HG03439 (cell line): ENCODE measurements around the gene PRELP.

Experiments
- ATAC-seq: cut with Tn5 transposase; IDR thresholded peaks from one replicate; pipeline ENCODE4 v1.9.1; 2021; ENCODE audit warnings: mild to moderate bottlenecking, moderate library complexity; ENCODE audit not compliant: unreplicated experiment

Gene PRELP

GRCh38 chr1:203477748-203478147 is 2.1 kb downstream of the PRELP start:
- no peak for ATAC-seq

DNA sequence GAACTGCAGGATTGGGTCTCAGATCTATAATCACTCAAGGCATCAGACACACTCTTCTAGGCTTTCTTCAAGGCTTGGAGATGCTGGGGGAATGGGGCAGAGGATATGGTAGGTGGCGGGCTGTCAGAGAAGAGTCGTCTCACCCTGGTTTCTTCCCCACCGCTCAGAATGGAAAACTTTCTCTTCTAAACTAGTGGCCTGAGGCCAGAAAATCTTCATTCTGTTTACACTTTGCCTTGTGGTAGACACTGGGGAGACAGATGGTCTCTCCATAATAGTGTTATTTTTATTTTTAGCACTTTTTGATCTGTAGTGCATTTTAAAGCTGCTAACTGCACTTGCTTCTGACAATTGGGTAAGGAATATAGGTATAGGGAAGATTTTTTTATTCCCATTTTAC is 2.6 kb downstream of the PRELP start:
- no peak for ATAC-seq

GRCh38 chr1:203478986-203479385 is 3.4 kb downstream of the PRELP start:
- no peak for ATAC-seq

GRCh38 chr1:203479646-203480045 is 4.0 kb downstream of the PRELP start:
- ATAC-seq, result no peak

GRCh38 chr1:203480084-203480483 is 4.5 kb downstream of the PRELP start:
- no peak for ATAC-seq

DNA sequence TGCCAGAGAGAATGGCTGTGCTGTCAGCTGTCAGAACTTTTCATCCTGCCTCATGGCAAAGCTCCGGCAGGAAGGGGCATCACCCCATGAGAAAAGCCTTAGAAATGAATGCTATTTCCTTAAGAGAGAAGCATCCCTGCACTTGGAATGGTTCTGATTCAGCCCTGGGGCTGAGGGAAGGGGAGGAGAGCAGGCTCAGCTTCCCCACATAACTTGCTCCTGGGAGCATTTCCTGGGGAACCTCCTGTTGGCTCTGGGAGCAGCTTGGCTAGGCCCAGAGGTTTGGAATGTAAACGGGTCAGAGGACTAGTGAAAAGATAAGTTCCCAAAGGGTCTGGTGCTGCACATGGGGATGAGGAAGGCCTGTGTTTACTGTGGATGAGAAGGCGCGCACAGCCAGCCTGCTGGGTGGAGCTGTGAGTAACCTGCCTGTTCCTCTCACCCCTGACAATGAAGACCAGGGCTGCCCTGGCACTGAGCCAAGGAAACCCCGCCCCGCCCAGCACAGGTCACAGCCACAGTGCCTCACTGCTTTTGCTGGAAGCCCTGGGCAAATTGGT is 5.0 kb downstream of the PRELP start:
- no peak for ATAC-seq

DNA sequence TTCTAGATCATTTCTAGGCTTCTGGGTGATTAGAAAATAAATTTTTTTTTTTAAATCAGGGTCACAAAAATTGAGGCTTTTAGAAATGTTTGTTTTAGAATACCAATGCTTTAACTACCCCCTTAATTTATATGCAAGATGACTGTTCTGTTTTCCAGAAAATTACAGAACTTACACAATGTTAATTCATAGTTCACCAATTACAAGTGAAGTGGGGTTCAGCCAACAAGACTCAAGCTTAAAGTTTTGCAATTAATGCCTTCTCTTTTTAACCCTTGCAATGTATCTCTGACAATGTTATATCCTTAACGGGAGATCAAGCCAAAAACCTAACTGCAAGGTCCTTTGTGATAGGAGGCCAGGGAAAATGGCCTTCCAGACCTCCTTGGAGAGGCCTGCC is 5.6 kb downstream of the PRELP start:
- ATAC-seq, result no peak

- ATAC-seq, result no peak
Observed at GRCh38 chr1:203486618-203487370, 11.2 kb downstream of the PRELP start.

- no peak for ATAC-seq
Observed at GRCh38 chr1:203488539-203488938, 12.9 kb downstream of the PRELP start.

DNA sequence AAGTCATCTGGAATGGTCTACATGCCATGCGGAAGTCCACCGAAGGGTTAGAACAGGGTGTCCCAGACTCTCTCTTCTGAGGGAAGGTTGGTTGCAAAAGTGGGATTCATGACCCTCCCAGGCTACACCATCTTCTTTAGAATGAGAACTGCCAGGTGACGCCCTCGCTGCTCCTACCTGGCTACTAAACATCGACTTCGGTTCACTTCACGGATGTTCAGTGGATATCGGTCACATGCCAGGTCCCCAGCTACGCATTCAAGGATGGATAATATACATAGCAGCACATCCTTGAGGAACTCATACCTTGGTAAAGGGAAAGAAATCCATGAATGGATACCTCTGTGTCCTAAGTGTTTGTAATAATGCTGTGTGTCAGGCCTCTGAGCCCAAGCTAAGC is 15.0 kb downstream of the PRELP start:
- no peak for ATAC-seq

DNA sequence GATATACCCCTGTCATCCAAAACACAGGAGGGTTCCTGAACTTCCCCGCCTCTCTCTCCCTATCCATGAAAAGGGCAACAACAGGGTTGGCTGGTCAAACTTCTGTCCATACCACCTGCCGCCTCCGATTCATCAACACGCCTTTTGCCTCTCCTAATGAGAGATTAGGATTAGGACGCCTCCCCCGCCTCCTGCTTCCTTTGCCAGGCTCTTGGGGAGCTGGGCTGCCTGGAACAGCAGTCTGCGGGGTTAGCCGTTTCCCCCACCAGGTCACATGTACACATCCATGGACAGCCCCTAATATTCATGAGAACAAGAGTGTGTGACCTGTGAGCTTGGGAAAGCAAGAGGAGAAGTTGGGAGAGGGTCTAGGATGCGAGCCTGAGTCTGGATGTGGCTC is 16.1 kb downstream of the PRELP start:
- ATAC-seq, result no peak

- ATAC-seq, result no peak
Observed at GRCh38 chr1:203492082-203492747, 16.6 kb downstream of the PRELP start.

DNA sequence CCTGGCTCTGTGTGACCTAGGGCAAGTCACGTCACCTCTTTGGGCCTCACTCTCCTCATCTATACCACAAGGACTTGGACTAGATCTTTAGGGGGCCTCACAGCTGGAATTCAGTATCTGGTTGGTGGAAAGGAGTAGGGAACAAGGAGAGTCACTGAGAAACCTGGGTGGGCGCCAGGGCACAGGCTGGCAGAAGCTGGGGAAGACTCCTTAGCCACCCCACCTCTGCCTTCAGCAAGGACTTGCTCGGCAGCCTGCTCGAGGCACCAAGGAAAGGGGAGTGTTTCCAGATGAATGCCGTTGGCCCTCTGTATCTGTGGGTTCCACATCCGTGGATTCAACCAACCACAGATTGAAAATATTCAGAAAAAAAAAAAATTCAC is 17.1 kb downstream of the PRELP start:
- no peak for ATAC-seq

DNA sequence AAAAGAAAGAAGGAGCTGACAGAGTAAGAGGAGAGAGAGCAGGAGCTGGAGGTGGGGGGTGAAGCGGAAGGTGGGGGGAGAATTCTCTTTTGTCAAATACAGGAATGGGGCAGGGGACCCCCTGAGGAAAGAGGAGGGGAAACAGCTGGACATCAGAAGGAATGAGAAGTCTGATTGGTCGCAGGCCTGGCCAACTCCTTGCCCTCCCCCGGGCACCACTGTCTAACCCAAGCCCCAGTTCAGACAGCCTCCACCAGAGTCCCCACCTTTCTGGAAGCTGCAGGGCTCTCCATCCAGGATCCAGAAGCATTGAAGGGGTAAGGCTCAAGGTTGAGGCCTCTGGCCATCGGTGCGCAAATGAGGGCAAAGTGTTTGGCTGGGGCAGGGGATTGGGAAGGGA is 18.3 kb downstream of the PRELP start, which contains the start of gene OPTC:
Gene OPTC, plus strand, starts transcription at position 253 of the 400 bp plus-strand sequence. CDS start 1,853 bp downstream, outside the sequence.
- no peak for ATAC-seq

DNA sequence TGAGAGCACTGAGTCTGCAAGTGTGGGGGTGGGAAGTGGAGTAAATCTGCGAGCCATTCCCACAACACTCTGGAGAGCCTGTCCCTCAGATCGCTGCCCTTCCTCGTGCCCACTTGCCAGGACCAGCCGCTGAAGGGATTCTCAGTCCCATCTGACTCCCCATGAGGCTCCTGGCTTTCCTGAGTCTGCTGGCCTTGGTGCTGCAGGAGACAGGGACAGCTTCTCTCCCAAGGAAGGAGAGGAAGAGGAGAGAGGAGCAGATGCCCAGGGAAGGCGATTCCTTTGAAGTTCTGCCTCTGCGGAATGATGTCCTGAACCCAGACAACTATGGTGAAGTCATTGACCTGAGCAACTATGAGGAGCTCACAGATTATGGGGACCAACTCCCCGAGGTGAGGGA is 20.2 kb downstream of the PRELP start:
- ATAC-seq, result no peak

DNA sequence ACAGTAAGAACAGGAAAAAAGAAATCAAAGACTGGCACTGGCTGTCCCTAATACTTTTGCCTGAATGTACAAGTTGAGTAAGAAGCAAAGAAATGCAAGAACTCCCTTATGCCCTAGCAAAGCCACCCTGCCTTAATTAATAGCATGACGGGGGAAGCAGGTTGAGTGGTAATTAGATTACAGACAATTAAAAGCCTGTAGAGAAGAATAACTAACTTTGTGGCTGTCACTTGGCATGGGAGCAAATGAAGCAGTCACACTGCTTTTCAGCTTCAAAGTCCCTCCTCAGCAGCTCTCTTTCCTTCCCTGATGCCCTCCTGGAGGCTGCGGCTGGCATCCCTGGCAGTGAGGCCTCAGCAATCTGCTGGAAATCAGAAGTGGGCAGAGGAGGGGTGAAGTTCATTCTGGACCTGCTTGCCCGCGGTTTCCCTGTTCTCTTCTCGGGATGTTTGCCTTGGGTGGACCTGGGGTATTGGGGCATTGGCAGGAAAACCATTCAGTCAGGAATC is 21.7 kb downstream of the PRELP start:
- no peak for ATAC-seq

DNA sequence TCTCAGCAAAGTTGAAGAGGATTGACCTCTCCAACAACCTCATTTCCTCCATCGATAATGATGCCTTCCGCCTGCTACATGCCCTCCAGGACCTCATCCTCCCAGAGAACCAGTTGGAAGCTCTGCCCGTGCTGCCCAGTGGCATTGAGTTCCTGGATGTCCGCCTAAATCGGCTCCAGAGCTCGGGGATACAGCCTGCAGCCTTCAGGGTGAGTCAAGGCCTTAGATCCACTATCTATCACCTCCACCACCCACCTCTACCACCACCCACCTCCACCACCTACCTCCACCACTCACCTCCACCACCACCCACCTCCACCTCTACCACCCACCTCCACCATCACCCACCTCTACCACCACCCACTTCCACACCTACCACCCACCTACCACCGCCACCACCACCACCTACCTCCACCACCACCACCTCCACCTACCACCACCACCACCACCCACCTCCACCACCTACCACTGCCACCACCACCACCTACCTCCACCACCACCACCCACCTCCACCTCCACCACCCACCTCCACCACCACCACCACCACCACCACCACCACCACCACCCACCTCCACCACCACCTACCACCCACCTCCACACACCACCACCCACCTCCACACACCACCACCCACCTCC is 24.2 kb downstream of the PRELP start:
- ATAC-seq, result no peak

- no peak for ATAC-seq
Observed at GRCh38 chr1:203500279-203500678, 24.7 kb downstream of the PRELP start.

DNA sequence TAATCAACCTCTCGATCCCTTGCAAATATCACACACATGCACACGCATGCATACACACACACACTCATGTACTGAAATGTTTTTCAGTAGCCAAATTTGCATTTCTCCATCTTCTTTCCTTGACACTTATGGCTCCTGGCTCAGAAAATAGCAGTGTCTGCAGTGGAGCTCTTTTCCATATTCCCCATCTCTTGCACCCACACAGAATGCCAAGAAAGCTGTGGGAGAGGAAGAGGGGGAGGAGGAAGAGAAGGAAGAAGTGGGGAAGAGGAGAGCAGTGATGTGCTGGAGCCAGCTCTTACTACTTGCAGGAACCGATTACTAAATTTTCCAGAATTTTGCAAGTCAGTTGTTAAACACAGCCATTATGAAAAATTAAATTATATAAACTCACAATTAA is 28.2 kb downstream of the PRELP start:
- ATAC-seq, result no peak

DNA sequence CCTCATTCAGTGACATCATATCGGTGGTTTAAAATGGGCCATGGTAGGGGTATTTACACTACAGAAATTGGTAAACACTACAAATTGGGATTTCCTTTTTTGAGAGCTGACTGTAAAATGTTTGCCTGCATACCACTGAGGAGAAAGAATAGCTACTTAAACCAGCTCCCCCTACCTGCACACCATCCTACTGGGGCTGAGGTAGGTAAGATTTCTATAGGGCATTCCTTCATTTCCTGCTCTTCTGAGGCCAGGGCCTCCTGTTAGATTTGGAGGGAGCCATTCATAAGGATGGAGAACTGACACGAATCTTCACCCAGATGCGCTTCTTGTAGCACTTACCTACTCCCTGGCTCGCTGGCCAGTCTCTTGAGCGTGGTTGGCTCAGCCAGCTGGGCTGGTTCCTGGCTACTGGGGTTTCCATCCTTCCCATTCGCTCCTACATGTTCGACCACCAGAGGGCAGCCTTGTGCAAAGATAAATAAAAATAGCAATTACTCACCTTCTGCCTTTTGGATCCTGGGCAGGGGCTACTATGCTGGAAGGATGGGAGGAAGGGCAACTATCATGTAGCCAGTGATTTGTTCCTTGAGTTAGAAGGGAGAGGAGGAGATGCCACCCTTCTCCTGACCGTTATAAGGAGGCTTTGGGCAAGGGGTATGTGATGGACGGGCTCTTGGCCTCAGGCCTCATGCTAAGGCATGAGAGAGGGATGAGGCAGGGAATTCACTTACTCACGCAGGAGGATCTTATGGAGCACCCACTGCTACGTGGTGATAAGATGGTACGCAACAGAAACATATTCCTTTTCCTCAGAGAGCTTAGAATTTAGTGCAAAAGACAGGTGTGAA is 29.0 kb downstream of the PRELP start:
- no peak for ATAC-seq
